Germinal center (tissue), 1 donor: Measurements from ENCODE around the gene LSP1.
"Not testable (repeated sequence)": the region's sequence is repeated elsewhere in the genome, so short reads cannot be mapped to it uniquely, and the experiment has no call there.

Experiments used
- DNase-seq: peaks from one replicate; pipeline ENCODE4 v3.0.0; 2012; ENCODE audit warnings: mixed read lengths, low spot score

LSP1 gene

DNA sequence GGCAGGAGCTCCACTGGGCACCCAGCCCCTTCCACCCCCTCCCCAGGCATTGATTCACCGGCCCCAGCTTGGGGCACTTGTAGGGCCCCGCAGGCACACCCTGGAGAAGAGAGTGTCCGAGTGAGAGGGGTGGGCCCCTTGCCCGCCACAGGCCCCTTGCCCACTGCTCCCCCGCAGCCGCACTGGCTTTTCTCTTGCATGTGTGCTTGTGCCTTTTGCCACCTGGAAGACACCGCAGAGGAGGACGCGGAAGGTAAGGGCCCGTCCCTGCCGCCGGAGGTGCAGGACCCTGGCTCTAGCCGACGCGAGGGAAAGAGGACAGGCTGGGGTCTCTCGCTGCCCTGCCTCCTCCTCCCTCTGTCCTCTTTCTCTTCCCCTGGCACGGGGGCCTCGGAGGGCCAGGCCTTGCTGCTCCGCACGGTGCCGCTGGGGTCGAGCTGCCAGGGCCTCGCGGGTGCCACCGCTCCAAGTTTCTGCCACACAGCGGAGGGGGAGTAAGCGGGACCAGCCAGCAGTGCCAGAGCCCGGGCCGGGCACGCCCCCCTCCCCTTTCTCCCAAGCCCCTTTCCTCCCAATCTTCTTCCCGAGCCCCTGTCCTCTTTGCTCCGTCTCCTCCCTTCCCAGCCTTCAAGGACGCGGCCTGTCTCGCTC, 76.1 kb downstream of the LSP1 start:
- no peak for DNase-seq

- no peak for DNase-seq
Observed at GRCh38 chr11:1929621-1930461, 77.0 kb downstream of the LSP1 start.

DNA sequence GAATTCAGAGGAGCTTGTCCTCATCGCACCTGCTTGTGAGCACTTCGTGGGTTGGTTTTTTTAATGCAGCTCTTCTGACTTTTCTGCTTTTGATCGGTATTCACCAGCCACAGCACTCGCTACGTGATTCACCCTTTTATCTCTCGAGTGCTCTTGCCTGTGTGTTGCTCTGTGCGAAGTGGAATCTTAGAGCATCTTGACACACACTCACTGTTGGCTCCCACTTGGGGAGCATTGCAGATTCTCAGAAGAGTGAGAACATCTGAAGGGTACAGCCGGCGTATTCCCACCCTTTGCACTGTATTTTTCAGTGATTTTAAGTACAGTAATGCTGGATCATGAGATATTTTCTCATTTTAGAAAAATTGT, 77.6 kb downstream of the LSP1 start:
- no peak for DNase-seq

DNA sequence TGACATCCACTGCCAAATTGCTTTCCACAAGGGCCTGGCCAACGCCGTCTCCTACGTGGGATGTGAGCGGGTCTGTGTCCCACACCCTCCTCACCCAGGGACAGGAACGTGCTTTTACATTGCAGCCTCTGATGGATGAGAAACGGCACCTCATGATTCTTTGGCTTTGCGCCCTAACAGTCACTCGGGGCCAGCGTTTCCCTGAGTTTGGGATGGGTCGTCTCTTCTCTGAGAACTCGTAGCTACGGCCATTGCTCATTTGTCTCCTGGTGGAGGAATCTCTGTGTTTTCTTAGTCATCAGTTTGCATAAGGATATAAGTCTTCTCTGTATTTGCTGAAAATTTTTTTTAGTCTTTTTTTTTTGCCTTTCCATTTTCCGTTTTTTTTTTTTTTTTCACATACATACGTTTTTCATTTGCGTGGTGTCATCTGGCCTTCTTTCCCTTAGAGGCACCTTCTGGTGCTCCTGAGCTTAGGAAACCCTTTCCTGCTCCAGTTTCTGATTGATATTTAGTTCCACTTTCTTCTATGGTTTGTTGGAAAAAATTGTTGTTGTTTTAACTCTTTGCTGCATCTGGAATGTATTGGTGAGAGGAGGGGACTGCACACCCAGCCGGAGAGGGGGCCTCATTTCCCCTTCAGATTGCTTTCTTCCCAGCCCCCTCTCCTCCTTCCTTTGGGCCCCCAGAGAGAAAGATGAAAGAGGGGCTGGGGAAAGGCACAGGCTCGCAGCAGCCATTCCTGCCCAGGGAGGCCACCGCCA, 78.6 kb downstream of the LSP1 start:
- DNase-seq, result no peak

- DNase-seq, result no peak
Observed at GRCh38 chr11:1932105-1932480, 79.2 kb downstream of the LSP1 start.

DNA sequence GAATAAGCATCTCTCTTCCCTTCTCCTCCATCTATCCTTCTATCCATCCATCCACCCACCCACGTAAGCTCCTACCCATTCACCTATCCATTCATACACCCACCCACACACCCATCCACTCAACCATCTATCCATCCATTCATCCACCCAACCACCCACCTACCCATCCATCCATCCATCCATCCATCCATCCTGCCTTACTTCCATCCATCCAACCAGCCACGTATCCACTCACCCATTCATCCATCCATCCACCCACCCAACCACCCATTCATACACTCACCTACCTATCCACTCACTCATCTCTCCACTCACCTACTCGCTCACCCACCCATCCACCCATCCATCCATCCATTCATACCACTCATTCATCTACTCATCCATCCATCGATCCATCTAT, 79.8 kb downstream of the LSP1 start:
- DNase-seq, result no peak

GRCh38 chr11:1933416-1934334, 80.8 kb downstream of the LSP1 start:
- no peak for DNase-seq

DNA sequence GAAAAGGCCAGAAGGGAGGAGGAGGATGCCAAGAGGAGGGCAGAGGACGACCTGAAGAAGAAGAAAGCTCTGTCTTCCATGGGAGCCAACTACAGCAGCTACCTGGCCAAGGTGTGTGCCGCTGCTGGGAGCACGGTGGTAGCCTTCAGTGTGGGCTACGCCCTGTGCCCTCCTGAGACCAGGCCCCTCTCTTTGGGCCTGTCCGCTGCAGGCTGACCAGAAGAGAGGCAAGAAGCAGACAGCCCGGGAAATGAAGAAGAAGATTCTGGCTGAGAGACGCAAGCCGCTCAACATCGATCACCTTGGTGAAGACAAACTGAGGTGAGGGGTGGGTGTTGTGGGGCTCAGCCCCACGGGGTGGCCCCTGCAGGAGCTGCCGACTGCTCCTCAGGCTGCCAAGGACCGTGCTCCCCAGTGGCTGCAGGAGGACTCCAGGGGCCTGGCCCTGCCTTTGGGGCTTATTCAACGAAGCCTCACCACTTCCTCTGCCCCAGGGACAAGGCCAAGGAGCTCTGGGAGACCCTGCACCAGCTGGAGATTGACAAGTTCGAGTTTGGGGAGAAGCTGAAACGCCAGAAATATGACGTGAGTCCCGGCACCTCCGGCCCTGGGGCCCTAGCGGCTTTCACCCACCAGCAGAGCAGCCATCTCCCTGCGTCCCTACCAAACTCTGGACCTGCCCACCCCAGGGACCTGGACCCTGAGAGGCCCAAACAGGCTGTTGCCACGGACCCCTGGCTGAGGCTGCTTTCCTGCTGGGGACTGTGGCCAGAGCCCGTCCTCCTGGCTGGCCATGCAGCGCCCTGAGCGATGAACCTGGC, 81.7 kb downstream of the LSP1 start:
- DNase-seq, result no peak

DNA sequence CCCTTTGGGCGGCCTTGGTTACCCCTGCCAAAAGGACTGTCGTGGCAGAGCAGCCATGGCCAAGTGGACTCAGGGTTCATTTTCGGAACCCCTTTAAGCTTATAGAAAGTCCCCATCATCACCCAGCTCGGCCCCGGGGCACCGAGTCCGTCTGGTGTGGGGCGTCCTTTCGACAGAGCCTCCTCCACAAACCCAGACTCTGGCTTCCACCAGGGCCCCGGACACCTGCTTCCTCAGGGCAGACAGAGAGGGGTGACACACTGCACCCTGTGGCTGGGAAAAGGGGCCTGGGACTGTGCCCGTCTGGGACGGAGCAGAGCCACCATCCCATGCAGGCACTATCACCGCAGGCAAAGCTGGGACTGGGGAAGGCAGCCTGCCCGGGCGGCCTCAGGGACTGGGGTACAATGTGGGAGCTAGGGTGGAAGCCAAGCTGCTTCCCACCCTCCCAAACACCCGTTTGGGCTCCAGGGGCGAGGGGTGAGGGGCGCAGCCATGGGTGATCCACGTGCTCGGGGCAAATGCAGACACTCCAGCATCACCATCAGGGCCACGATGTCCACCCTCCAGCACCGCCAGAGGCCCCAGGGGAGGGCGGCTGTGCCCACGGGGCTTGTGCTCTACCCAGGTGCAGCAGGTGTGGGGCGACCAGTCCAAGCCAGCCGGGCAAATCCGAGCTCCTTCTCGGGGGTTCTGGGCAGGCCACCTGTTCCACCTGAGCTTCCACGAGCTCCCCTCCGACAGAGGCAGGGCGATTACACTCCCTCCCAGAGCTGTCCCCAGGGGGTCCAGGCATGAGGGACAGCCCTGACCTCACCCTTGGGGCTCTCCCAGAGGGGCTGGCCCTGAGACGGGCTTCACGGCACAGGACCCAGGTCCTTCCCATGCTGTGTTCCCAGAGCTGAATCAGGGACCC, 82.5 kb downstream of the LSP1 start:
- DNase-seq, result no peak

DNA sequence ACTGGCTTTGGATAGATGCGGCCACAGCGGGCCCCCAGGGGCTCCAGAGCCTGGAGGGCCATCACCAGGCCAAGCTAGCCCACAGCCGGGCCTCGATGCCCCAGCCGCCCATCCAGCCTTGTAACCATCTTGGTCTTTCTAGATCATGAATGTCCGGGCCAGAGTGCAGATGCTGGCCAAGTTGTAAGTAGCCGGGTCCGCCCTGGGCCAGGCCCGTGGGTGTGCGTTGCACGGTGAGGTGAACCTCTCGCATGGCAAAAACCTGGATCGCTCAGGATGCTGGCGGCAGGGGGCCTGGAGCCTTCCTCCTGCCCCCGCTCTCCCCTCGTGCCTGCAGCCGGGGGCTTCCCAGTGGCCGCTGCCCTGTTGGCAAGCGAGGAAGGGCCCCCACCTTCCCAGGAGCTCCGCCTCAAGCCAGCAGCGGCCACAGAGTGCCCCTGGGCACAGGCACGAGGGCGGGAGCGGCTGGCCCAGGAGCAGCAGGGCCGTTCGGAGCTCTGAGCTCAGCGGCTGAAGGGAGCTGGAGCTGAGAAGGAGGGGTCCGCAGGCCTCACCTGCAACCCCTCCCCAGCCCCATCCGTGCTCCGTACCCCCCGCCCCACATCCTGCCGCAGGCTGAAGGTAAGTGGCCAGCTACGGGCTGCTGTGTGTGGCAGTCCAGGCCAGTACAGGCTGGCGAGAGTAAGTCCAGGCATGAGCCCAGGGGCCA, 83.3 kb downstream of the LSP1 start:
- no peak for DNase-seq

DNA sequence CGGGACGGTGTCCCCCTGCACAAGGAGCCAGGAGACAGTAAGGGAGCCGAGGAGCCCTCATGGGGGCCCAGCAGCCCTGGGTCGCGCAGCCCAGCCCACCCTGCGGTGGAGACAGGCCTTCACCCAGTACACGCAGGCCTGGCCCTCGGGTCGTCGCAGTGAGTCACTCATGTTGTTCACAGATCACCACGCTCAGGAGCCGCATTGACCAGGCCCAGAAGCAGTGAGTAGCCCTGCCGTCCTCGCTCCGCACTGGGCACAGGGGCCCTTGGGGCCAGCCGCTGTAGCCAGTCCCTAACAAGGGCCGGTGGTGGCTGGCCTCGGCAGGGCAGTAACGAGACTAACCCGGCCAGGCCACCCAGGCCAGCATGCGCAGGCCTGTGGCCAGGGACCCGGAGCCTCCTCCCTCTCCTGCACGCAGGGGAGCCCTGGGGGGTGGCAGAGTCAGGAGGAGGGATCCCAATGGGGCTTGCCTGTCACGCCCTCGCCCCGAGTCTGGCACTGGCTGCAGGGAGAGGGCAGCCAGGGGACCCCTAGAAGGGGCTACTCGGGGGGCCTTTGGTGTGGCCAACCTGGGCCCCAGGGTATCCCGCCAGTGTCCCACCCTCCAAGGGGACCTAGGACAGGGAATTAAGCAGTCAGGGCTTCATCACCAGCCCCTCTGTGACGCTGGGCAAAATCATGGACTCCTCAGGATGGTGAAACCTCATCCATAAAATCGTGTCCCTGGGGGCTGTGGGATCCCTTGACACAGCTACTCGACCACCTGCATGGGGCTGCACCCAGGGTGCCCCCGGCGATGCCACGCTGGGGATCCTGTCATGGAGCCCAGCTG, 84.1 kb downstream of the LSP1 start:
- DNase-seq, result no peak

DNA sequence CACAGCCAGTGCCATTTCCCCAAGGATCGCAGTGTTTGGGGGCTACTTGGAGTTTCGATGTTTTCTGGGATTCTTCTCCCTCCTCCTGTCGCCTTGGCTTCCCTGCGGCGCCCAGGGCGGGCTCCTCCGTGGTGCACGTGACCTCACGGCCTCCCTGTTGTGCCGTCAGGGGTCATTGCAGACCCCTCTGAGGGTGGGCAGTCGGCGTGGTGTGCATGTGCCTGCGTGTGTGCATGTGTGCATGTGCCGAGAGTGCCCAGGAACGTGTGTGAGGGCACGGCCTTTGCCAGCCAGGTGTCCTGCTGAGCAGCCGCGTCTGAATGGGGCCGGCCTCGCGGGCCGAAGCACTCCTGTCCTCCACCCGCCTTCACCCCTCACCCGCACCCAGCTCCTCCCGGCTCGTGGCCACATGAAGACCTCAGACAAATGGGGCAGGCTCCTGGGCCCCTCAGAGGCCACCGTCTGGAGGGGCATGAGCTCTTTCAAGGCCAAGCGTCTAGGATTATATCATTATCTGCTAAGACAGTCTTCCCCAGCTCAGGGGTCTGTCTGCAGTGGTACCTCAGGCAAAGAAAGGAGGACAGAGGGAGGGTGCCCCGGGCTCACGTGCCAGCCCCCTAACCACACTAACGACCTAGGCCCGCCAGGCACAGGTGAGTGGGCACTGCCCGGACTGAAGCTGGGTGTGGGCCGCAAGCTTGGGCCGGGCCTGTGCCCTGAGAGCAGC, 84.9 kb downstream of the LSP1 start:
- DNase-seq, result no peak

GRCh38 chr11:1938343-1939005, 85.6 kb downstream of the LSP1 start:
- DNase-seq, result no peak

- no peak for DNase-seq
Observed at GRCh38 chr11:1939006-1939625, 86.2 kb downstream of the LSP1 start.

DNA sequence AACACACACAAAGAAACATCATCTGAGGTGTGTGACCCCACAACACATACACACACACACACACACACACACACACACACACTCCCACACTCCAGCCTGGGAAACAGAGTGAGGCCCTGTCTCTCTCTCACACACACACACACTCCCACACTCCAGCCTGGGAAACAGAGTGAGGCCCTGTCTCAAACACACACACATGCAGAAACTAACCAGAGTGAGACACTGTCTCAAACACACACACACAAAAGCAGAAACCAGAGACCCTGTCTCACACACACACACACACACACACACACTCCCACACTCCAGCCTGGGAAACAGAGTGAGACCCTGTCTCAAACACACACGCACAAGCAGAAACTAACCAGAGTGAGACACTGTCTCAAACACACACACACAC, 86.9 kb downstream of the LSP1 start:
- DNase-seq, result not testable (repeated sequence)
